Measurements from ENCODE around the gene TGOLN2.
"Not testable (repeated sequence)": the region's sequence is repeated elsewhere in the genome, so short reads cannot be mapped to it uniquely, and the experiment has no call there.

TGOLN2 gene

DNA sequence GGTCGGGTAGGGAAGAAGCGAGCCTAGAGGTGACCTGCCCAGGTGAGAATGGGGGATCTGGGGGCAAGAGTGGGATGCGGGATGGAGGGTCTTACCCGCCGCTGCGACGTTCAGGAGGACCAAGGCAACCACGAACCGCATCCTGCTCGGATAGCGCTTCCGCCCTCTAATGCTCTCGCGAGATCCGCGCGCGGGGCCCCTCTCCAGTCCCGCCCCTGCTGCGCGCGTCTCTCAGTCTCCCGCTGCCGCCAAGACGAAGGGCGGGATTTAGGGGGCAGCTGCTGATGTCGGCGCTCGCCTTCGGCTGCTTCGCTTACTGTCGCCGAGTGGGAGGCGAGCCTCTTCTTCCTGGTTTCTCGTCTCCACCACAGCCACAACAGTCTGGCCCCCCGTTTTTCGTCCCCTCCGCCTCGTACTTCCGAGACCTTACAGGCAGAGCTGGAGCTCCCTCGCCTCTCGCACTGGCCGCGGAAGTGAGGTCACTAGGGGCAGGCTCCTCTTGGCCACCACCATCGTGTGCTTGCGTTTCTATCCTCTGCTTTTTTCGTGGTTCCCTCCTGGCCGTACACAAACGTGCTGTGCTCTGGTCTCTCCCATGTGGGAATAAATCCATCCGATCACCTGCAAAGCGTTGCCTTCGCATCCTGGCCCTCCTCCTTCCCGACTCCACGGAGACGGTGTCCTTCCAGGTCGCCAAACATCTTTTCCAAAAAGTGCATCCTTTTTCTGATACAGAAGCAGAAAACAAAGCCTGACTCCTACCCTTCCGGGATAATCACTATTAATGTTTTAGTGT lies at the start of gene TGOLN2:
Gene TGOLN2 (minus strand): TSS at position 168 of the 796 bp plus-strand sequence. CDS start 27 bp downstream, at position 141.
- DNase-seq (ENCODE audit: low read depth in 2 of 2, low spot score in 1 of 2) = peak; percentile 88

DNA sequence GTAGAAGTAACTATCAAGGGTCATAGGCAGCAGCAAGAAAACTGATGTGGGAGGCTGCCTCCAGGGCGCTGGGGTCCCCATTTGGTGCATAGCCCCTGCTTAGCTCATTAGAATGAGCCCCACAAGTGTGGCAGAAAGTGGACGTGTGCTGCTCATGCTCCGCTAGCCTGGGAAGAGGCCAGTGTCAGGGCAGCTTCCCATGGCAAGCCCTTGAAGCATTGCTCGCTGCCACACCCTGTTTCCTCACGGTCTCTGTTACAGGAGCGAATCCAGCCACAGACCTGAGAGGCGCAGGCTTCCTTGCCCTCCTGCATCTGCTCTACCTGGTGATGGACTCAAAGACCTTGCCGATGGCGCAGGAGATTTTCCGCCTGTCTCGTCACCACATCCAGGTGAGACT lies 49.3 kb upstream of the TGOLN2 start:
- no peak for DNase-seq (ENCODE audit: low read depth in 2 of 2, low spot score in 1 of 2)

DNA sequence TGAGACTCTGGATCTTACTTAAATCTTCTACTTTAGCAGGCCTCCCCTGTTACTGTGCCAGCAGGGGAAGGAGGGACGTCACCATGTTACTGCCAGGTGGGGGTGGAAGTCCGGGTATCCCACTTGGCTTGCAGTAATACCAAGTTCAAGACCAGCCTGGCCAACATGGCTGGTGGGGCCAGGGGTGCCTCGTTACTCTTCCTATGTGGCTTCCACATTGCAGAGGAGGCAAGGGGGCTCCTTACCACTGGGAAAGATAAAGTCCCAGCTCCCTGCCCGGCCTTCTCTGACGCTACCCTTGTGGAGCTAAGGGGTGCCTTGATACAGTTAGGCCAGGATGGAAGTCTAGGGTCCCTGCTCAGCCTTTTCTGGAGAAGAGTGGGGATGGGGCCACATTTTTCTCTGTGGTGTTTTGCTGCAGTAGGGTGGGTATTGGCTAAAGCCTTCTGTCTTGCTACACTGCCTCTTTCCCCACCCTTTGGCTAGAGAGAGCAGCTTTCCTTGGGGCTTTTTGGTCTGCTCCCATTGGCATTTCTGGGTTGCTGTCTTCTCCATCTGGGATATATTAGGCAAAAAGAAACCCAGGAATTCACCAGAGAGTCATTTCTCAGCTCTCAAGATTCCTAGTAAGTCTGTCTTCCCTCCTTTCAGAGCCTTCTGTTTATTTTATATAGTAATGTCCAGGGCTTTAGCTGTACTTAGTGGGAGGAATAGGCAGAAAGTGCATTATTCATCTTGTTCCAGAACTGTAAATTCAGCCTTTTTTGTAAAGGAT lies 48.7 kb upstream of the TGOLN2 start:
- DNase-seq (ENCODE audit: low read depth in 2 of 2, low spot score in 1 of 2) = no peak

DNA sequence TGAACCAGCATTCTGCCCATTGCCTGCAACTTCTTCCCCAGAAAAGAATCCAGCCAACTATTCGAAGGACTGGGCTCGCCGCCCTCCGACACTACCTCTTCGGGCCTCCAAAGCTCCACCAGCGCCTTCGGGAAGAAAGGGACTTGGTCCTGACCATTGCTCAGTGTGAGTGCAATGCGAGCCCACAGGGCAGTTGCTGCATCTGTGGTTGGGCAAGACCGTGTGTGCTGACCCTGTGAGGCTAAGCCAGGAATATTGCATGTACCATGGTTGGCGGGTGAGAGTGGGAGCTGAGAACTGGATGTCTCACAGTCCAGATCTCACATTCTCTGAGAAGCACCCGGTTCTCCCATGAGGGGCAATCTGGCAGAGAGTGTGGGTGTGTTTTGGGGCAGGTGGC lies 43.3 kb upstream of the TGOLN2 start:
- DNase-seq (ENCODE audit: low read depth in 2 of 2, low spot score in 1 of 2) = no peak

DNA sequence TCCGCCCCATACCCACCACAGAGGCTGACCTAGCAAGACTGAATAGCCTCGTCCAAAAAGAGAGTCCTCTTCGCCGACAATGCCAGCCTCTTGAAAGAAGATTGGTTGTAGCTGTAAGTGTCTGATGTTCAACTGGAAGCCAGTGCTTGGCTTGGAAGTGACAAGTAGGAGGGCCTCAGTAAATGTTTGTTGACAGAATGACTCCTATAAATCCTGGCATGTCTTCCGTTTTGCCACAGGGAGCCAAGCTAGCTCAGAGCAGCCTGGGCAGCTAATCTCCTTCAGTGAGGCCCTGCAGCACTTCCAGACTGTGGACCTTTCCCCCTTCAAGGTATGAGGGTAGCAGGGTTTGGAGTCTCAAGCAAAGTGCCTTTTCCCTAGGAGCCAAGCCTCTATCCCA lies 41.7 kb upstream of the TGOLN2 start:
- no peak for DNase-seq (ENCODE audit: low read depth in 2 of 2, low spot score in 1 of 2)

DNA sequence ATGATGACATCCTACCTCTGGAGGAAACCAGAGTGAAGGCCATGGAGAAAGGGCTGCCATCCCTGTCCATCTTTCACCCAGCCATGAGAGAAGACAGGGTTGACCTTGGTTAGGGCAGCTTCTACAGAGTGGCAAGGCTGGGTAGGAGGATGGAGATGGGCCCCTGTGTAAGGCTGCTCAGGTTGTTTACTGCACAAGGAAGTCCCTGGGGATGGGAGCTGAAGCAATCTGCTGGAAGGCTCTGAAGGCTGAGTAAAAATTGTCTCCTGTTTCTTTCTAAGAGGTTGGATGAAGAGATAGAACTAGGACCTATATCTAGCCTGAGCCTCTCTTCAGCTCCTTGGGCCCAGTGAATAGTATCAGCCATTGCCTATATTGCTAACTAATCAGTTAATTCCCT lies 41.1 kb upstream of the TGOLN2 start:
- DNase-seq (ENCODE audit: low read depth in 2 of 2, low spot score in 1 of 2) = no peak

DNA sequence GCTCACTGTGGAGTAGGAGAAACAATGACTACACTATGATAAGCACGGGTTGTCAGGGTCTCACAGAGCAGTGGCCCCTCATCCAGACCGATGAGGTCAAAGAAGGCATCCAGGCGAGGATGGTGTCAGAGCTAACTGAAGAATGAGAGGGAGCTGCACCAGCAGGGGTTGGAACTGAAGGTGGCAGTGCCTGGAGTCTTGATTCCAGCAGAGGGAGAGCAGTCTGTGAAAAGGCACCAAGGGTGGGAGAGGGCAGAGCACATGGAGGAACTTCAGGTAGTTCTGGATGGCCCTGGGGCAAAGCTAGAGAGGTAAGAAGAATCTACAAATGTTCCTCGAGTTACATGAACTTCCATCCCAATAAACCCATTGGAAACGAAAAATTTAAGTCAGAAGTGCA lies 39.4 kb upstream of the TGOLN2 start:
- no peak for DNase-seq (ENCODE audit: low read depth in 2 of 2, low spot score in 1 of 2)

DNA sequence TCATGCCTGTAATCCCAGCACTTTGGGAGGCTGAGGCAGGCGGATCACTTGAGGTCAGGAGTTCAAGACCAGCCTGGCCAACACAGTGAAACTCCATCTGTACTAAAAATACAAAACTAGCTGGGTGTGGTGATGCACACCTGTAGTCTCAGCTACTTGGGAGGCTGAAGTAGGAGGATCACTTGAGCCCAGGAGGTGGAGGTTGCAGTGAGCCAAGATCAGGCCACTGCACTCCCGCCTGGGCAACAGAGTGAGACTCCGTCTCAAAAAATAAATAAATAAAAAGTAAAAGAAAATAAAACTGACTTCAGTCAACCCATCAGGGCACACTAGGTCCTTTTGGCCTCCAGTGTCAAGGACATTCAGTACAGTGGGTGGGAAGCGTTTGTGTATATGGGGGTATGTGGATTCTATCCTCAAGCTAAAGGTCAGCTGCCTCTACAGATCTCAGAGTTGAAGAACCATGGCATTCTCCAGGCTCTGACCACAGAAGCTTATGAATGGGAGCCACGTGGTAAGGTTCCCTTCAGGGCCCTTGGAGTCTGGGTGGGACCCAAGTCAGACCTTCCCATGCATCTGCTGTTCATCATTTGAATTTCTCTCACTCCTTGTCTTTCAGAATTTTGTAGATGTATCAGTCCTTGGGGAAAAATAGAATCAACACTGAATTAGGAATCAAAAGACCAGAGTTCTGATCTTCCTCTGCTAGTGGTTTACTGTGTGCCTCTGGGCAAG lies 35.0 kb upstream of the TGOLN2 start:
- not testable (repeated sequence) for DNase-seq (ENCODE audit: low read depth in 2 of 2, low spot score in 1 of 2)

DNA sequence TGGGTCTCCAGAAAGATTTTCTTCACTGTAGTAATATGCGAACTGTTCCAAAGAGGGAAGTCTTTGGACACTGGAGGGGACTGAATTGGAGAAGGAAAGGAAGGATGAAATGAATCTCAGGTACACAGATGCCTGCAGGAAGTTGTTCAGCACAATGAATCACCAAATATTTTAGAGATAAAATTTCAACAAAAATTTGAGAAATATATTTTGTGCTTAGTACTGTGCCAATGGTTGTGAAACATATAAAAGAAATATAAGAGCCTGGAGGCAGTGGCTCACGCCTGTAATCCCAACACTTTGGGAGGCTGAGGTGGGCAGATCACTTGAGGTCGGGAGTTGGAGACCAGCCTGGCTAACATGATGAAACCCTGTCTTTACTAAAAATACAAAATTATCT lies 29.9 kb upstream of the TGOLN2 start:
- no peak for DNase-seq (ENCODE audit: low read depth in 2 of 2, low spot score in 1 of 2)

DNA sequence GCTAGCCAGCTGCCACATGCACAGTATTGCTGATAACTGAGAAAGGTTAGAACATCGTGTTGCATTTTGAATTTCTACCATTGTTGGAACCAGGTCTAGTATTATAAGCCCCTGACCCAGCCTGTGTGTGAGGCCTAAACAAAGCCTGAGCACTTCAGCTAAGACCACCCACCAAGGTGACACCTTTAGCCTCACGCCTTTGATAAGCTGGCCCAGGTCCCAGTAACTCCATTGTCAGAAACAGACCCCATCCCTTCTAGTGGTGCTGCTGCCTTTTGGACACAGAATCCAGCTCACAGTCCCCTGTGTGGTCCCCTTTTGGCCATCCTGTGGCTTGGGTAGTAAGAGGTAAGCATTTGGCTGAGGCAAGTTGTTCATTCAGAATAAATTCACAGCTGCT lies 28.4 kb upstream of the TGOLN2 start:
- DNase-seq (ENCODE audit: low read depth in 2 of 2, low spot score in 1 of 2) = no peak

DNA sequence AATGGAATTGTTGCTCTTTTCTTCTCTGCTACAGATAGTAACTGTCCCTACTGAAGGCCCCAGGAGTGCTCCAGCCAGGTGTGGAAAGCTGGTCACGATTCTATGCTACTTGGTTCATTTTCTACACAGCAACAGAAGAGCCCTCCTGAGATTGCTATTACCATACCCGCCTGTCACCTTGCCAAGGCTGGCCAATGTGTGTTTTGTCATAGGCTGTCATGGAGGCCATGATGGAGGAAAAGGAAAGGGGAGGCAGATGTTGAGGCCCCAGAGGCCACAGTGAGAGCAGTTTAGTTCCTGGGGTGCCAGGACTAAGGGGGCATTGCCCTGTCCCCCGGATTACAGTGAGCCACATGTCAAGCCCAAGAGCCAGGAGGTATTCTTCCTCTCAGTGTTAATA lies 27.7 kb upstream of the TGOLN2 start:
- no peak for DNase-seq (ENCODE audit: low read depth in 2 of 2, low spot score in 1 of 2)

DNA sequence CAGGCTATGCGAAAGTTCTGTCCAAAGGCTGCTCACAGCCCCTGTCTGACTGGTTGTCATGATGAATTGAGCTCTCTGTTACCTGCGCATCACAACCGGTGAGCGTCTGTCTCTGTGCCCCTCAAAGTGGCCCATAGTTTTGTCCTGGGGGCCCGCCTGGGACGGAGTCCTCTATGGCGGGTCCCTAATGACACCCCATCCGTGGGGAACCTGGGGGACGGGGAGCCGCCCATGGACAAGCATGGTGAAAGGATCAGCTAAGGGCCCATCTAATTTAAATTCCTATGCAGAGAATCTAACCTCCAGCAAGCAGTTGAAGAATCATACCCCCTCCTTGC lies 27.3 kb upstream of the TGOLN2 start:
- DNase-seq (ENCODE audit: low read depth in 2 of 2, low spot score in 1 of 2) = no peak

DNA sequence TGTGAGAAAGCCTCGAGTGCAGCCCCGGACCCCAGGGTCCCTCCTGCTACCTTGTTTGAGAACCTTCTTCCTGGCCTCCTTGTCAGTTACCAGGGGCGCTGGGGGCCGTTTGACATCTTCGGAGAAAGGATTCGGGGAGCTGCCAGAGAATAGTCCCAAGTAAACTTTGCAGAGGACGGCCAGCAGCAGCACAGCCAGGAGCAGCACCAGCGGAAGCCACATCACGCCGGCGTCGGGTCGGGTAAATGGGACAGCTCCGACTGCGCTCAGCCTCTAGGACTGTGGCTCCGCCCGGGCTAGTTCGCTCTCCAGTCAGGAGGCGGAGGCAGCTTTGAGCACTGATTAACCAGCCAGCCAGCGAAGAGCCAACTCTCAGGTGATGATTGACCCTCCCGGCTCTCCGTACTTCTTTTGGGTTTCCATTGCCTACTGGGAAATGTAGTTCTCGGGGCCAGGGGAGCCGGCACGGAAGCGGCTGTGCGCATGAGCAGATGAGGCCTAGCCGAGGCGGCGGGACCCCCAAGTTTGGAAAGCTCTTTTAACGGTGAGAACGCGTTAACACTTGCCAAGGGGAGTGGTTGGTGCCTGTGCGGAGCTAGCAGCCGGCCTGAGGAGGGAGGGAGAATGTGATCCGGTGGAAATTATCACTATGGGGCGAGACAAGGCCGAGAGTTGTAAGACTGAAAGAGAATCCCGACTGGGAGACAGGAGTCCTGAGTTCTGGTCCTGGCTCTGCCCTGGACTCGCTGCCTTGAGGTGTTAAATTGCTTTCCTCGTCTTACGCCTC lies 26.7 kb upstream of the TGOLN2 start, which contains the start of the genes ELMOD3 and RETSAT:
Gene ELMOD3 (plus strand): TSS at position 484 of the 787 bp plus-strand sequence. CDS start 2,430 bp downstream, outside the sequence.
Gene RETSAT (minus strand): TSS at position 243 of the 787 bp plus-strand sequence. CDS start 21 bp downstream, at position 222.
- peak; percentile 90 to 92 for DNase-seq (ENCODE audit: low read depth in 2 of 2, low spot score in 1 of 2)

DNA sequence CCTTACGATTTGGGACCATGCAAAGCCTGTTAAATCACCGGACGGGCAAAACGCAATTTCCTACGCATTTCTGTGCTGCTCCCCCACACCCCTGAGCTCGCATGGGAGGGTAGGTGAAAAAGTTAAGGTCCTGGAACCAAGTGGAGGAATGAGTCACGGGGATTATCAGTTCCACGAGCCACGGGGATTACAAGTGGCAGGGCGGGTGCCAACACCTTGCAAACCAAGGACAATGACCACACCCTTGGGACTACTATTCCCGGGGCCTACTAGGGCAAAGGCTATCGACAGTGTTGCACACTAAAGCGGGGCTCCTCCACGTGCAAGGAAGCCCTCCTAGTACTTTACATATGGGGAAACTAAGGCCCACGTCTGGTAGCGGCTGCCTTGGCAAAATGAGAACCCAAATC lies 26.1 kb upstream of the TGOLN2 start:
- DNase-seq (ENCODE audit: low read depth in 2 of 2, low spot score in 1 of 2) = no peak

DNA sequence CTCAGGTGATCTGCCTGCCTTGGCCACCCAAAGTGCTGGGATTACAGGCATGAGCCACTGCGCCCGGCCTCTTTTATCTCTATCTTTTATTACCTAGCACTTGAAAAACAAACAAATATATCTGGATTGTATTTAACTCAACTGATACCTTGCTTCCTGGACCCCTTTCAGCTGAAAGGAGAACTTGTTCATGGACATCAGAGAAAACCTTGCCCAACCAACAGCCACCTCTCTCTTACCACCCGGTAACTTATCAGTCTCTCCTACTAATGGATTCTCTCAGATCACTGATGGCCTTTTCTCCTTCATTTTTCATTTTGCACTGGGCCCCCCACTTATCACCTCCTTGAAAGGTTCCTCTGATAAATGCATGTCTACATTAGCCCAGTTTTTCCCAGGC lies 19.8 kb upstream of the TGOLN2 start:
- DNase-seq (ENCODE audit: low read depth in 2 of 2, low spot score in 1 of 2) = no peak

DNA sequence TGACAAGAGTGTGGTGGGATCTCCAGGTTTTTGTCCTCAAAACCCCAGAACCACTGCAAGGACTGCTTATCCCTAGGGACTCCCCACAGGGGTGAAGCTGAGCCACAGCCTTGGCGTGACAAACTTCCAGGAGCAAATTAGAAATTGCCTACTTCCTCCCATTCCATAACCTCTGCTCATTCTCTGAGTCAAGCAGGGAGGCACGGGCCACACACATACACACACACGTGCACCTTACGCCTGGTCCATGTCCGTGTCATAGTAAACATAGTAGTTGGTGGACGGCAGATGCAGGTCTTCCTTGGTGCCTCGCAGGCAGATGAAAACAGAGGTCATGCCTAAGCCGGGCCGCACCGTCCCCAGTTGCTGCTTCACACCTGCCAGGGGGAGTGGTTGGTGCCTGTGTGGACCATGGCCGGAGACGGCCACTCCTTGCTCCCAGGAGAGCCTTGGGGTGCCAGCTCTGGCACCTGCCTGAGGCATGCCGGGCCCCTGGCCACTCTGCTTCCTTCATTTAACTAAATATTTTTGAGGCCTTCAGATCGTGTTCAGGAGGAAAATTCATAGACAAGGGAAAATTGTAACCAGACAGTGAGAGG lies 16.7 kb upstream of the TGOLN2 start:
- DNase-seq (ENCODE audit: low read depth in 2 of 2, low spot score in 1 of 2) = no peak

DNA sequence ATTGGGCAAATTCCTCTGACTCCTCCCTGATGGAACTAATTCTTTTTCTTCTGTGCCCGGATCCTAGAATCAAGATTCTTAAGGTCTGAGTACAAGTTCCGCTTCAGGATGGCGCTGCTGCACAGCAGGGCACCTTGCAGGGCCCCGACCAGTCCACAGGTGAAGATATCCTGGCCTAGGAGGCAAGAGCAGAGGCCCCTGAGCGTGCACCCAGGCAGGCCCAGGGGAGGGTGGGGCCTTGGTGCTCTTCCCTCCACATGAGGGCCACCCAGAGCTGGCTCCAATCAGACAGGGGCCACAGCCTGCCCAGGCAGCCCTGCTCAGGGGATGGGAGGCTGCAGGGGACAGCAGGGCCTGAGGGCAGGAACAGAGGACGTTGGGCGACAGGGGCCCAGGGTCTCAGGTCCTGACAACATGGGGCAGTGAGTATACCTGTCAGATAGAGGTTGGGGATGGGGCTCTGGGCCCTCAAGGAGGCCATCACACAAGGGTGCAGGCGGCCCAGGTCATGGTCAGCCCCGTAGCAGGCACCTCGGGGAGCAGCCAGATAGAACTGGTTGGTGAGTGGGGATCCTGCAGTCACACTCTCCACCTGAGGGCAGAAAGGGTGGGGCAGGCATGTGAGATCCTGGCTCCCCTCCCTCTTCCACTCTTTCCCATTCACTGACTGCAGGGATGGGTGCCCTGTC lies 15.6 kb upstream of the TGOLN2 start:
- not testable (repeated sequence) for DNase-seq (ENCODE audit: low read depth in 2 of 2, low spot score in 1 of 2)

DNA sequence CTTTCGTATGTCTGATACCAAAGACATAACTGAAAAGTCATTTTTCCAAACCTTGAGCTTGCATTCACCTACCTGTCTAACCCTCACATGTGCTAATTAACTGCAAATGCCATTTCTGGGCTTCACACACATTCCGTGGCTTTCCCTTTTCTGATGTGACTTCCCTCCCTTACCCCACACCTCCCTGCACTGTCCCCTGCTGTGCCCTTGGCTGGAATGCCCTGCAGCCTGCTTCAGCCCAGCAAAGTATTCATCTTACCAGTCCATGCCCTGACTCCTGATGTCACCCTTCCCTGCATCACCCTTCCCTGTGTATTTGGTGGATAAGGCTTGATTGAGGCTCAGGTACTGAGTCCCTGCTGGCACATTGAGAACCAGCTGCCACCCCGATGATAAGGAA lies 14.4 kb upstream of the TGOLN2 start:
- DNase-seq (ENCODE audit: low read depth in 2 of 2, low spot score in 1 of 2) = no peak

DNA sequence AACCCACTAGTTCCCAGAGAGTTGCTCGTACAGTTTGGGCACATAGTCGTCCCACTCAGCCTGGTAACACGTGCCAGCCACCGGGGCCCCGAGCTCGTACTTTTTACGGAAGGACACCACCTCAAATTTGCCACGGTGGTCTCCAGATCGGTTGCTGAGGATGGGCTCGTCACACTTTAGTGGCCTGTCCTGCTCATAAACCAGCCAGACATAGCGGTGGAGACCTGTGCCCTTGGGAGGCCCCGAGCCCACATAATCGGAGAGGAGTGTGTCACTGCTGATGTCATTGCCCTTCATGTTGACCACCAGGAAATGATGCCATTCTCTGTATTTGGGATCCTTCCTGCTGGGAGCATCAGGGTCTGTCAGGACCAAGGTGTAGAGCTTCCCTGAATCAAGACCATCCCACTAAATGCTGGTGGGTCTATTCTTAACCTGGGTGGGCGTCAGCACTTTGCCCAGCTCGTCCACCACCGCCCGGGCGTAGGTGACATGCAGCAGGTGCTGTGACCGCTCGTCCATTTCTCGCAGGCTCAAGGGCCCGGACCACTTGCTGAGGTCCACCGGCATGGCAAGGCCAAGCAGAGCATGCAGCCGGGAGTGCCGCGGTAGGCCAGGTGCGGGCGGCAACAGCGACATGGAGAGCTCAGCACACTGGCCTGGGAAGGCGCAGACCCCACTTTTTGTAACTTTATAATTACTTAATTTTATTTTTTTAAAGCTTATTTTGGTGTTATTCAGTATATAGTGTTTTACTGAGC lies 13.7 kb upstream of the TGOLN2 start:
- no peak for DNase-seq (ENCODE audit: low read depth in 2 of 2, low spot score in 1 of 2)
